OCI-LY7 (cell line): ENCODE results near the gene CIB4. TPM values are rescaled to one million over a fixed set of nuclear protein-coding genes. Genes with fewer than 3 reads are reported as not detected.

Experiments used
- BruUV-seq: library from RNA; stranded (reverse); fragments of 400-500 nt; replicated peaks from 2 replicates; lab custom pipeline; 2021; lab: Mats Ljungman, UMichigan
- CTCF ChIA-PET: fragments of 300-600 bp; sonication (Branson Sonifier 250); formaldehyde crosslinking; loops from one replicate; lab custom pipeline; 2022; ENCODE audit warnings: antibody characterized with exemption; ENCODE audit not compliant: unreplicated experiment; lab: Charles Lee
- POLR2A ChIA-PET: fragments of 300-600 bp; sonication (Branson Sonifier 250); formaldehyde crosslinking; loops from one replicate; lab custom pipeline; 2022; ENCODE audit warnings: antibody characterized with exemption; lab: Charles Lee
- DNase-seq: peaks from one replicate; pipeline ENCODE4 v3.0.0-alpha.2; 2015; ENCODE audit warnings: low spot score
- H2AFZ ChIP-seq: fragments of 200-600 bp; sonication (generic), shearing (Covaris generic); 2 replicates; pipeline ENCODE4 v1.6.1; 2014; ENCODE audit warnings: mild to moderate bottlenecking, antibody characterized with exemption, low read length, moderate library complexity
- H3K27ac ChIP-seq: fragments of 200-600 bp; sonication (generic); 2 replicates; pipeline ENCODE4 v1.5.1; 2014; ENCODE audit warnings: mixed run types, low read depth, mild to moderate bottlenecking, moderate library complexity, low read length, inconsistent platforms; ENCODE audit not compliant: poor library complexity, severe bottlenecking
- H3K36me3 ChIP-seq: fragments of 200-600 bp; sonication (generic); 2 replicates; pipeline ENCODE4 v1.6.1; 2014; ENCODE audit warnings: mild to moderate bottlenecking, antibody characterized with exemption, low read length, moderate library complexity, mixed read lengths; ENCODE audit not compliant: insufficient read depth
- H3K4me1 ChIP-seq: fragments of 200-600 bp; sonication (generic); 2 replicates; pipeline ENCODE4 v1.5.1; 2014; ENCODE audit warnings: mild to moderate bottlenecking, low read length; ENCODE audit not compliant: insufficient read depth, poor library complexity, severe bottlenecking
- H3K4me2 ChIP-seq: fragments of 200-600 bp; sonication (generic); 2 replicates; pipeline ENCODE4 v1.6.1; 2014; ENCODE audit warnings: mild to moderate bottlenecking, low read length
- H3K4me3 ChIP-seq: fragments of 200-600 bp; sonication (generic); 2 replicates; pipeline ENCODE4 v1.5.1; 2014; ENCODE audit warnings: mild to moderate bottlenecking, low read depth, low read length; ENCODE audit not compliant: poor library complexity, severe bottlenecking
- H3K79me2 ChIP-seq: fragments of 200-600 bp; sonication (generic); 2 replicates; pipeline ENCODE4 v1.6.1; 2016; ENCODE audit warnings: low read depth, mild to moderate bottlenecking, low read length, moderate library complexity, mixed read lengths; ENCODE audit not compliant: insufficient read depth
- H3K9me2 ChIP-seq: fragments of 200-600 bp; sonication (generic); 2 replicates; pipeline ENCODE4 v1.6.1; 2016; ENCODE audit warnings: mild to moderate bottlenecking, low read length, mixed read lengths; ENCODE audit not compliant: insufficient read depth
- H3K9me3 ChIP-seq: fragments of 200-600 bp; sonication (generic); 2 replicates; pipeline ENCODE4 v1.6.1; 2014; ENCODE audit warnings: mild to moderate bottlenecking, mixed run types, low read length, mixed read lengths
- H4K20me1 ChIP-seq: fragments of 200-600 bp; sonication (generic); 2 replicates; pipeline ENCODE4 v1.6.1; 2014; ENCODE audit warnings: mild to moderate bottlenecking, antibody characterized with exemption, low read length, moderate library complexity, mixed read lengths; ENCODE audit not compliant: insufficient read depth
- CTCF ChIP-seq: fragments of 200-600 bp; sonication (generic); conservative IDR thresholded peaks from 2 replicates; pipeline ENCODE4 v1.5.1; 2014; ENCODE audit warnings: mild to moderate bottlenecking, antibody characterized with exemption, low read length, moderate library complexity, mixed read lengths
- EZH2phosphoT487 ChIP-seq: fragments of 200-600 bp; sonication (generic); IDR thresholded peaks from 2 replicates; pipeline ENCODE4 v1.6.1; 2018; ENCODE audit warnings: low read depth, borderline replicate concordance, mild to moderate bottlenecking, mixed run types, antibody characterized with exemption, low read length, moderate library complexity, mixed read lengths
- intact Hi-C: fragments of 100-400 bp; cut with micrococcal nuclease; formaldehyde crosslinking; loops from one replicate; pipeline ENCODE4 v1.10.0; 2022; ENCODE audit not compliant: unreplicated experiment
- total RNA-seq, 2 experiments: library from RNA; depleted of rRNA in 1 of 2; stranded (reverse); fragments of >200 nt in 1 of 2; shearing (Covaris generic) in 1 of 2; gene quantifications; 2 replicates each; pipeline ENCODE4 v1.2.3, GENCODE V29; 2014 to 2022

Gene CIB4
- total RNA-seq, 2 experiments from 2014 or later, result not detected

- no peak overlapping the region for H2AFZ ChIP-seq
- DNase-seq, result no peak
- CTCF ChIA-PET, result no interaction called here
These were observed 88.4 kb downstream of the CIB4 start for GRCh38 chr2:26552641-26553374.

DNA sequence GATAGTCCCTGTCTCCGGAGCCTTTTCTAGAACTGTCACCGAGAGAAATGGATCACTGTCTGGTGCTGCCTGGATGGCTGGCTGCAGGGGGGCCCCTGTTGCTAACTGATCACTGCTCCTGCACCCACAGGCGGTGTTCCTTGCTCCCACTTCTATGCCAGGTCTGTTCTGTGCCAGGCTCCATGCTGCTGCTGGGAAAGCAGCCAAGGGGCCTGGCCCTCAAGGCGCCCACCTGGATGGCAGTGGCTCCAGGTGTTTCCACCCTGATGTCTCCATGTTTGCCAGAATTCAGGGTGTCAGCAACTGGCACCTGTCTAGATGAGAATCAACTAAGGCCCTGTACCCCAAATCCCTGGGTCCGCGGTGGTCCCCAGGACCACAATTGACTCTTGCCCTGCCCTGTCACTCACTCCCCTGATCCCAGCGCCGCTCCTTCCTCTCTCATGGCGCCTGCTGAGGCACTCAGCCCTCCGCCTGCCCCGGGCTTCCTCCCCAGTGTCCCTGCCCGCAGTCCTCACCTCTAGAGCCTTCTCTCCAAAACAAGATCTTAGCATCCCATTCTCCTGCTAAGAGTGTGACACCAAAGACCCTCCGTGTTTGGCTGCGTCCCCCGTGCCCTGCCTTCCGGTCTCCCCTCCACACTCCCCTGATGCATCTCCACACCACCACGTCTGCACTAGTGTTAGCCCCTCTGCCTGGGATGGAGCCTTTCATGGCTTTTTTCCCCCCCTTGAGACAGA lies 90.7 kb downstream of the CIB4 start:
- TF ChIP-seq EZH2phosphoT487 (no peak), CTCF (no peak)
- BruUV-seq, result no TSS peak
- intact Hi-C loops, result no loop called here
- Histone ChIP-seq H3K79me2 (no peaks in the 10 kb centered on the region), H4K20me1 (no peaks in the 10 kb centered on the region), H3K27ac (no peak overlapping the region), H2AFZ (no peak overlapping the region), H3K4me3 (no peak overlapping the region), H3K4me1 (no peaks in the 10 kb centered on the region), H3K36me3 (no peaks in the 10 kb centered on the region), H3K9me2 (no peaks in the 10 kb centered on the region), H3K4me2 (no peak overlapping the region), H3K9me3 (no peaks in the 10 kb centered on the region)
- ChIA-PET CTCF (no interaction called here), POLR2A (no interaction called here)
- no peak for DNase-seq

More at GRCh38 chr2:26552641-26553374, 88.4 kb downstream of the CIB4 start:
- POLR2A ChIA-PET, result interaction anchor here (0.7 kb wide), 1 partner anchor 26 kb away, joined by 3 read pairs; no protein-coding TSS in a partner anchor
- H3K36me3 ChIP-seq, result no peaks in the 10 kb centered on the region
- H4K20me1 ChIP-seq, result no peaks in the 10 kb centered on the region
- H3K9me3 ChIP-seq, result no peaks in the 10 kb centered on the region
- H3K79me2 ChIP-seq, result no peaks in the 10 kb centered on the region
- H3K4me1 ChIP-seq, result no peaks in the 10 kb centered on the region
- H3K4me2 ChIP-seq, result no peak overlapping the region
- H3K9me2 ChIP-seq, result no peaks in the 10 kb centered on the region
- no peak overlapping the region for H3K4me3 ChIP-seq
- intact Hi-C loops, result no loop called here
- no peak overlapping the region for H3K27ac ChIP-seq
- TF ChIP-seq CTCF (no peak), EZH2phosphoT487 (no peak)
- no TSS peak for BruUV-seq
